Measurements from ENCODE around the gene PLD3.

PLD3 gene

GRCh38 chr19:40344422-40344821, 4.1 kb upstream of the PLD3 start:
- no peak for TF ChIP-seq CTCF (IDR thresholded peaks at IDR 0.05; ENCODE audit: control extremely low read depth, extremely low read depth, low read depth, missing control alignments)
- POLR2A ChIA-PET = no interaction called here
- DNase-seq (ENCODE audit: extremely low spot score) = no peak
- CTCF ChIA-PET = no interaction called here

GRCh38 chr19:40348961-40349507, 539 bp downstream of the PLD3 start:
- ChIA-PET POLR2A (interaction anchor here (0.6 to 2.1 kb wide), 4 partner anchors 22 to 77 kb away, joined by 3 to 9 read pairs (median 5); partner anchors contain the start of gene SERTAD1), CTCF (interaction anchor here (0.9 kb wide), 1 partner anchor 47 kb away, joined by 3 read pairs; no protein-coding TSS in a partner anchor)
- DNase-seq (ENCODE audit: extremely low spot score) = no peak
- TF ChIP-seq CTCF (IDR thresholded peaks at IDR 0.05; ENCODE audit: control extremely low read depth, extremely low read depth, low read depth, missing control alignments) = no peak

- TF ChIP-seq CTCF (IDR thresholded peaks at IDR 0.05; ENCODE audit: control extremely low read depth, extremely low read depth, low read depth, missing control alignments) = no peak
- CTCF ChIA-PET = interaction anchor here (0.9 to 2.2 kb wide), 4 partner anchors 9 to 65 kb away, joined by 3 to 7 read pairs (median 4); no protein-coding TSS in a partner anchor
- DNase-seq (ENCODE audit: extremely low spot score) = peak; percentile 58
- POLR2A ChIA-PET = interaction anchor here (1.0 kb wide), 1 partner anchor 9 kb away, joined by 5 read pairs; no protein-coding TSS in a partner anchor
Measured at GRCh38 chr19:40355975-40356680, 7.6 kb downstream of the PLD3 start.

GRCh38 chr19:40356681-40357595, 8.4 kb downstream of the PLD3 start:
- POLR2A ChIA-PET = interaction anchor here (1.0 kb wide), 1 partner anchor 8 kb away, joined by 5 read pairs; no protein-coding TSS in a partner anchor
- no peak for DNase-seq (ENCODE audit: extremely low spot score)
- CTCF ChIA-PET = interaction anchor here (0.9 to 2.2 kb wide), 4 partner anchors 8 to 64 kb away, joined by 3 to 7 read pairs (median 4); no protein-coding TSS in a partner anchor
- TF ChIP-seq CTCF (IDR thresholded peaks at IDR 0.05; ENCODE audit: control extremely low read depth, extremely low read depth, low read depth, missing control alignments) = no peak

- no peak for TF ChIP-seq CTCF (IDR thresholded peaks at IDR 0.05; ENCODE audit: control extremely low read depth, extremely low read depth, low read depth, missing control alignments)
- POLR2A ChIA-PET = no interaction called here
- CTCF ChIA-PET = no interaction called here
- no peak for DNase-seq (ENCODE audit: extremely low spot score)
Measured at GRCh38 chr19:40357640-40358039, 9.1 kb downstream of the PLD3 start.

GRCh38 chr19:40358773-40359172, 10.3 kb downstream of the PLD3 start:
- ChIA-PET CTCF (interaction anchor here (1.6 kb wide), 1 partner anchor 62 kb away, joined by 4 read pairs; no protein-coding TSS in a partner anchor), POLR2A (no interaction called here)
- TF ChIP-seq CTCF (IDR thresholded peaks at IDR 0.05; ENCODE audit: control extremely low read depth, extremely low read depth, low read depth, missing control alignments) = no peak
- peak; percentile 67 for DNase-seq (ENCODE audit: extremely low spot score)
